Glutamatergic neuron (in vitro differentiated cells): ENCODE measurements around the gene PRPF6. TPM values are rescaled to one million over a fixed set of nuclear protein-coding genes. Genes with fewer than 3 reads are reported as not detected.

ENCODE experiments used
- DNase-seq: peaks from one replicate; pipeline ENCODE4 v3.0.0; 2022
- H3K27ac Mint-ChIP-seq: one replicate; pipeline ENCODE4 v1.8.0; 2020; ENCODE audit warnings: mild to moderate bottlenecking, mixed read lengths, inconsistent platforms; ENCODE audit not compliant: unreplicated experiment
- H3K27me3 Mint-ChIP-seq: one replicate; pipeline ENCODE4 v1.8.0; 2020; ENCODE audit warnings: mild to moderate bottlenecking, moderate library complexity, mixed read lengths, inconsistent platforms; ENCODE audit not compliant: unreplicated experiment
- H3K36me3 Mint-ChIP-seq: one replicate; pipeline ENCODE4 v1.8.0; 2020; ENCODE audit warnings: mild to moderate bottlenecking, mixed read lengths, inconsistent platforms; ENCODE audit not compliant: unreplicated experiment
- H3K4me1 Mint-ChIP-seq: one replicate; pipeline ENCODE4 v1.8.0; 2020; ENCODE audit warnings: mild to moderate bottlenecking, low read depth, mixed read lengths, inconsistent platforms; ENCODE audit not compliant: unreplicated experiment
- H3K4me3 Mint-ChIP-seq: one replicate; pipeline ENCODE4 v1.8.0; 2020; ENCODE audit warnings: mild to moderate bottlenecking, mixed read lengths, inconsistent platforms; ENCODE audit not compliant: unreplicated experiment
- H3K9me3 Mint-ChIP-seq: one replicate; pipeline ENCODE4 v1.8.0; 2020; ENCODE audit warnings: mild to moderate bottlenecking, moderate library complexity, mixed read lengths, inconsistent platforms; ENCODE audit not compliant: unreplicated experiment
- total RNA-seq: library from RNA; stranded (reverse); fragmentation: NEBNext Ultra II Directional; extraction: Animal tissue kit (Norgen Biotek cat#: 25700); gene quantifications from one replicate; pipeline ENCODE4 v1.2.1, GENCODE V29; 2021; ENCODE audit not compliant: unreplicated experiment
- TF ChIP-seq, protein P1 (sequence below): fragments of 200-600 bp; sonication (generic); IDR thresholded peaks from one replicate; pipeline ENCODE4 v1.5.0; 2021; ENCODE audit not compliant: partially characterized antibody, unreplicated experiment

PRPF6 gene
- total RNA-seq, 1 donor from 2014 or later, result 60.9 TPM

DNA sequence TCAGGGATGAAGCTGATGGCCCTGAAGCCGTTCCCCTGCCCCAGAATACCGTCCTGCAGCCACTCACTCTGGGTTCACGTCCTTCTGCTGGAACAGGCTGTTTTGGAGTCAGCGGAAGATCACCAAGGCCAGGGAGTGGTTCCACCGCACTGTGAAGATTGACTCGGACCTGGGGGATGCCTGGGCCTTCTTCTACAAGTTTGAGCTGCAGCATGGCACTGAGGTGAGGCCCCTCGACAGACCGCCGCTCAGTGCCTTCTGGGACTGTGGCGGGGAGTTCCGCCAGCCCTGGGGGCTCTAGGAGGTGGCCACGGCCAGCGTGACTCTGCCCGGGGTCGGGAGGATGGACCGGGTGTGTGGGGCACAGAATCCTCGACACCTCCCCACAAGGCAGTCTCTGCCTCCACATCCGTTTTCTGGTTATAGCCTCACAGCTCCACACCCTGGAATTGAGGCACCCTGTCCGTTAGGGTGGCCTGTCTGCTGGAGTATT lies 50.9 kb downstream of the PRPF6 start:
- Mint-ChIP-seq H3K4me1 (peaks cover 20% of the 10 kb centered on the region), H3K27me3 (peaks cover 5% of the 10 kb centered on the region), H3K4me3 (no peak overlapping the region), H3K36me3 (no peaks in the 10 kb centered on the region), H3K9me3 (peaks cover 10% of the 10 kb centered on the region), H3K27ac (no peak overlapping the region)
- DNase-seq, result no peak
- TF ChIP-seq, protein P1, sequence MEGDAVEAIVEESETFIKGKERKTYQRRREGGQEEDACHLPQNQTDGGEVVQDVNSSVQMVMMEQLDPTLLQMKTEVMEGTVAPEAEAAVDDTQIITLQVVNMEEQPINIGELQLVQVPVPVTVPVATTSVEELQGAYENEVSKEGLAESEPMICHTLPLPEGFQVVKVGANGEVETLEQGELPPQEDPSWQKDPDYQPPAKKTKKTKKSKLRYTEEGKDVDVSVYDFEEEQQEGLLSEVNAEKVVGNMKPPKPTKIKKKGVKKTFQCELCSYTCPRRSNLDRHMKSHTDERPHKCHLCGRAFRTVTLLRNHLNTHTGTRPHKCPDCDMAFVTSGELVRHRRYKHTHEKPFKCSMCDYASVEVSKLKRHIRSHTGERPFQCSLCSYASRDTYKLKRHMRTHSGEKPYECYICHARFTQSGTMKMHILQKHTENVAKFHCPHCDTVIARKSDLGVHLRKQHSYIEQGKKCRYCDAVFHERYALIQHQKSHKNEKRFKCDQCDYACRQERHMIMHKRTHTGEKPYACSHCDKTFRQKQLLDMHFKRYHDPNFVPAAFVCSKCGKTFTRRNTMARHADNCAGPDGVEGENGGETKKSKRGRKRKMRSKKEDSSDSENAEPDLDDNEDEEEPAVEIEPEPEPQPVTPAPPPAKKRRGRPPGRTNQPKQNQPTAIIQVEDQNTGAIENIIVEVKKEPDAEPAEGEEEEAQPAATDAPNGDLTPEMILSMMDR, result no peak

DNA sequence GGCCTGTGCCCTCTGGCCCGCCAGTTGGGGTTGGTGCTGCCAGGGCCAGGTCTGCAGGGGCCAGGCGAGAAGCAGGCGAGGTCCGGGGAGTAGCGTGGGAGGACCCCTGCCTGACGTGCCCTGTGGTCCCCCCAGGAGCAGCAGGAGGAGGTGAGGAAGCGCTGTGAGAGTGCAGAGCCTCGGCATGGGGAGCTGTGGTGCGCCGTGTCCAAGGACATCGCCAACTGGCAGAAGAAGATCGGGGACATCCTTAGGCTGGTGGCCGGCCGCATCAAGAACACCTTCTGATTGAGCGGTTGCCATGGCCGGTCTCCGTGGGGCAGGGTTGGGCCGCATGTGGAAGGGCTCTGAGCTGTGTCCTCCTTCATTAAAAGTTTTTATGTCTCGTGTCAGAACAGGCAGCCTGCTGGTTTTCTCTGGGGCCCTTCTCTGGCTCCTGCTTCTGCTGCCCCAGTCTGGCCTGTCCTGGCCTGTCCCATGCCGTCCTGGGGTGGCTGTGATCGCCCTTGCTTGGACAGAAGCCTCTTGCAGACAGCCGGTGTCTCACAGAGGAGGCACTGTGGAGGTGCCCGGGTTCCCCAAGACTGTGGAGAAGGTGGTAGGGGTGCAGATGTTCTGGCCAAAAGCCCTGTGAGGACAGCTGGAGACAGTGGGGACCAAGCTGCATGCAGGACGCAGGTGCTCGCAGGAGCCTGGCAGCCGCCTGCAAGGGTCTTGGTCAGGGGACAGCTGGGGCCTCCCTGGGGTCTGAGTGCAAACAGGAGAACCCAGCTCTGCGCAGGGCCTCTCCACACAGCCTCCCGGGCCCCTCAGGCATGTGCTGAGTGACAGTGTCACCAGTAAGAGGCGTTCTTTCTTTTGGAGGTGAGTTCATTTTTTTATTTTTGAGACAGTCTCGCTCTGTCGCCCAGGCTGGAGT lies 52.0 kb downstream of the PRPF6 start:
- Mint-ChIP-seq H3K4me1 (peaks cover 23% of the 10 kb centered on the region), H3K36me3 (no peaks in the 10 kb centered on the region), H3K4me3 (peak overlapping the region; percentile 42), H3K27ac (peak overlapping the region; percentile 78), H3K9me3 (peaks cover 12% of the 10 kb centered on the region), H3K27me3 (peaks cover 8% of the 10 kb centered on the region)
- DNase-seq, result peak; percentile 65
- TF ChIP-seq, protein P1, result no peak

DNA sequence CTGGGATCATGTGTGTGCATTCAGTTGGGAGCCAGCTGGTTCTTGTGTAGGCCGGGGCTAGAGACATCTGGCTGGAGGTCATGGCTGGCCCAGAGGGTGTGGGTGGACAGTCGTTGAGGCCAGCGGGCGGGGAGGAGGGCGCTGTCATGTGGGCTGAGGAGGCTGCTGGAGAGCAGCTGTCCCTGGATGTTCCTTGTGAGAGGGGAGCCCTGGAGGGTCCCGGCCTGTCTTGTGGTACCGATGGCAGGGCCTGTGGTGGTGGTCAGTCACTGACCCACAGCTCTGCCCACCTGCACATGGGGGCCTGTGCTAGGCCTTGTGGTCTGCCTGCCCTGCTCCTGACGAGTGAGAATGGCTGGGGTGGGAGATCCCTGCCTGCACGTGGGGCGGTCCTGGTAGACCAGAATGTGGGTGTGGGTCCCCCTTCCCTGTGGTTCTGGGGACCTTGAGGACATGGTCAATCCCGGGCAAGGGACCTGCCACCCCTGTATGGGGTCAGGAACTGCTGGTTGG lies 53.1 kb downstream of the PRPF6 start:
- peak overlapping the region; percentile 42 for H3K4me3 Mint-ChIP-seq
- peaks cover 12% of the 10 kb centered on the region for H3K9me3 Mint-ChIP-seq
- H3K27ac Mint-ChIP-seq, result peak overlapping the region; percentile 78
- H3K27me3 Mint-ChIP-seq, result peaks cover 8% of the 10 kb centered on the region
- H3K4me1 Mint-ChIP-seq, result peaks cover 23% of the 10 kb centered on the region
- DNase-seq, result peak; percentile 28
- TF ChIP-seq, protein P1, result no peak
- no peaks in the 10 kb centered on the region for H3K36me3 Mint-ChIP-seq

DNA sequence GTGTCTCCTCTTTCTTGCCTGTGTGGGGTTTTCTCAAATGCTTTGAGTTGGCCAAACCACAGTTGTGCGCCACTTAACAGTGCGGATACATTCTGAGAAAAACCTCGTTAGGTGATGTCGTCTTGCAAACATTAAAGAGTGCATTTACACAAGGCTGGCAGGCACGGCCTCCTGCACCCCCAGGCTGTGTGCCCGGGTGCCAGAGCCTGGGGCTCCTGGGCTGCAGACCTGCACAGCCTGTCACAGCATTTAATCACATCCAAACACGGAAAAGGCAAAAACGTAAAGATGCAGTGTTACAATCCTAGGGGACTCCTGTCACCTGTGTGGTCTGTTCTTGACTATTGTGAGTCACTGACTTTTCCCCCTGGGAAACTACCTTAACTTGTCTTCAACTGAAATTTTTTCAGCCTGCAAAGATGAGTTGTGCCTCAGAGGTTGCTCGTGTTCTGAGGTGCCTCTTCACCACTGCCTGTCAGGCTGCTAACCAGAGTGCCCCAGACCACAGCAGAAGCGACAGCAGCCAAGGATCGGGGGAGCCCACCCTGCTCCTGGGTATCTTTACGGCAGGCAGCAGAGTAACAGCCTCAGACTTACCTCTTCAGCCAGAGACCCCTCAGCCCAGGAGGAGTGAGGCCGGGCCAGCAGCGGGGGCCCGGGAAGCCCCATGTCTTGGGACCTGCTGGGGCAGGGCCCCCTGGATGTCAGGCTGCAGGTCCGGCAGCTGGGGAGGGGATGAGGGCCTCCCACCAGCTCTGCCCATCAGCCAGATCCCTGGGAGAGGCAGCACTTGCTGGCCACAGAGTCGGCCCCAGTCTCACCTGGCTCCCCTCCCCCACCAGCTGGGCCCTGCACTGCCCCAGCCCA lies 54.4 kb downstream of the PRPF6 start:
- Mint-ChIP-seq H3K27me3 (peaks cover 8% of the 10 kb centered on the region), H3K27ac (no peak overlapping the region), H3K36me3 (no peaks in the 10 kb centered on the region), H3K4me3 (no peak overlapping the region), H3K4me1 (peaks cover 23% of the 10 kb centered on the region), H3K9me3 (peaks cover 15% of the 10 kb centered on the region)
- TF ChIP-seq, protein P1, result no peak
- DNase-seq, result no peak
